Measurements from ENCODE around the gene CAST.

GRCh38 chr5:96636594-96636993, 25.6 kb upstream of the CAST start:
- TF ChIP-seq POLR2A (IDR thresholded peaks at IDR 0.05) (no peak), CTCF (IDR thresholded peaks at IDR 0.05 in 8 of 11, conservative IDR thresholded peaks at IDR 0.05 in 3 of 11) (no peak)

Measured in spleen (tissue), 7 donors.